CD4-positive, alpha-beta T cell treated with Interferon alpha-2 for 1 hour (primary cell): ENCODE measurements around the gene ZNF107.
A peak's percentile ranks its signal among the peaks of the same experiment; 100 is the strongest.
"Not testable (repeated sequence)": the region's sequence is repeated elsewhere in the genome, so short reads cannot be mapped to it uniquely, and the experiment has no call there.

ENCODE experiments used
- DNase-seq, 2 donors: peaks; one replicate each; pipeline ENCODE4 v3.0.0-alpha.2; 2020 to 2022

ZNF107 gene

GRCh38 chr7:64651203-64651602, 14.7 kb upstream of the ZNF107 start:
- no peak for DNase-seq

- no peak for DNase-seq
Observed at GRCh38 chr7:64651632-64652165, 14.2 kb upstream of the ZNF107 start.

GRCh38 chr7:64653721-64654401, 12.1 kb upstream of the ZNF107 start:
- DNase-seq: no peak

- no peak for DNase-seq
Observed at GRCh38 chr7:64654796-64655548, 11.0 kb upstream of the ZNF107 start.

DNA sequence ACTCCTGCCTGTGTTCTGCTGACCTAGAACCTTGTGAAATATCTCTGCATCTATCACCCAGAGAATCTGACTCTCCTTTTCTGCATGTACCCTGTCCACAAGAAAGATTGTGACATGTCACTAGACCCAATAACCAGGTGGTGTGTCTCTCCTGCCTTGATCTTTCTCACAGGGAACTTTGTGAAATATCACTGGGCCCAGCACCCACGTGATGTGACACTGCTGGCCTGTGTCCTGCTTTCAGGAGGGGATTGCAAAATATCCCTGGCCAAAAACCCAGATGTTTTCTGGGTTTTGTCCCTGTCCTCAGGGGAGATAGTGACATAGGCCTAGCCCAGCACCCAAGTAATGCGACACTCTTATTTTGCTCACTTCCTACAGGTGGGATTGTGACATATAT, 10.1 kb upstream of the ZNF107 start:
- DNase-seq: no peak

GRCh38 chr7:64656489-64656888, 9.4 kb upstream of the ZNF107 start:
- DNase-seq: no peak

- not testable (repeated sequence) for DNase-seq
Observed at GRCh38 chr7:64662091-64662490, 3.8 kb upstream of the ZNF107 start.

DNA sequence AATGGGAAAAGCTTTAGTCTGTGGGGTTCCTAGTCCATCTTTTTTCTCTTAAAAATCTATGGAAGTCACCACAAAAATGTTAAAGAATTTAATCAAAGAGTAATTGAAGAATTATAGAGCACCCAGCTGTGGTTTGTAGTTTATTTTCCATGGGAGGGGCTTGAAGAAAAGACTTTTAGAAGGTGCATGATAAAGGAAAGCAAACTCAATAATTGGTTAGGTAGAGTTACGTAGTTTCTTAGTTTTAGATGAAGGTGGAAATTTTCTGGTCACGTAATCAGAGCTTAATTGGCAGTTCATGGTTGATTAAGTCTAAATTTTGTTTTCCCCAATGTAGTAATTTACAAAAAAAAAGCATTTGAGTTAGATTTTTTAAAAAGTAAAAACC, 724 bp downstream of the ZNF107 start:
- DNase-seq: peak in 1 of 2 donors; percentile 38

DNA sequence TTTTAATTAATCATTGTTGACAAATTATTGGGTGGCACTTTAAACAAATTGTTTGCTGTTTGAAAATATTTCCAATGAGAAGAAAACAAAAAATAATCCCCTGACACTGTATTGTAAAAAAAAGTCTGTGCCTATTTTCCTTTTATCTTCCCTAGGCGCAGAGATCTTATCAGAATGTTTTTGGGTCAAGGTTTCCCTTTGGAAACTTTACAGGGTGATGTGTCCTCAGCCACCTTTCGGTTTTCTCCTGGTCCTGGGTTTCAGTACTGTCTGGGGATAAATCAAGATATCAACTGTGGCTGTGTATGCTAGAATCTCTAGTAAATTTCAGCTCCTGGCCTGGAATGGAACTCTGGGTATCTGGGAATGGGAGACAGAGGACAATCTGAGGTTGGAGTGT, 1.4 kb downstream of the ZNF107 start:
- no peak for DNase-seq

DNA sequence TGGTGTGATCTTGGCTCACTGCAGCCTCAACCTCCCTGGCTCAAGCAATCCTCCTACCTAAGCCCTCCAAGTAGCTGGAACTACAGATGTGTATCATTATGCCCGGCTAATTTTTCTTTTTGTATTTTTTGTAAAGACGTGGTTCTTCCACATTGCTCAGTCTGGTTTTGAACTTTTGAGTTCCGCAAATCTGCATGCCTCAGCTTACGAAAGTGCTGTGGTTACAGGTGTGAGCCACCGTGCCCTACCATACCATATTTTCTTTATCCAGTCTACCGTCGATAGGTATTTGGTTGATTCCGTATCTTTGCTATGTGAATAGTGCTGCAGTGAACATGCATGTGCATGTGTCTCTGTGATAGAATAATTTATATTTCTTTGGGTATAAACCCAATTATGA, 6.5 kb downstream of the ZNF107 start:
- no peak for DNase-seq

GRCh38 chr7:64685091-64685490, 19.2 kb downstream of the ZNF107 start:
- DNase-seq: no peak

GRCh38 chr7:64685741-64686140, 19.8 kb downstream of the ZNF107 start:
- DNase-seq: no peak

- peak in 1 of 2 donors; percentile 20 for DNase-seq
Observed at GRCh38 chr7:64686493-64687184, 20.7 kb downstream of the ZNF107 start.

DNA sequence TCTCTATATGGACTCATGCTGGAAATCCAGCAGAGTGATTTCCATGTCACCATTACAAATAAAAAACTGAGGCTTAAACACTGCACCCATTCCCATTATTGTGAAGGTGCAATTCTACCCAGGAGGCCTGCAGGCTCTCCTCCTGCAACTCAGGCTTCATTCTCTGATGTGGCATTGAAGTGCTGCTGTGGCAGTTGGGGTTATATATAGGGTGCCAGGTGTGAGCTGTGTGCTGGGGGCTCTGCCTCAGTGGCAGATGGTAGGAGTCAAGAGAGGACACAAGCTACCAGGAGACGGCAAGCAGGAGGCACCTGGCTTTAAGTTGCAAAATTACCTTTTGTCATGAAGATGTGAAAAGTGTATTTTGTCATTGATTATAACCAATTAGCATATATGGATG, 21.3 kb downstream of the ZNF107 start:
- no peak for DNase-seq

DNA sequence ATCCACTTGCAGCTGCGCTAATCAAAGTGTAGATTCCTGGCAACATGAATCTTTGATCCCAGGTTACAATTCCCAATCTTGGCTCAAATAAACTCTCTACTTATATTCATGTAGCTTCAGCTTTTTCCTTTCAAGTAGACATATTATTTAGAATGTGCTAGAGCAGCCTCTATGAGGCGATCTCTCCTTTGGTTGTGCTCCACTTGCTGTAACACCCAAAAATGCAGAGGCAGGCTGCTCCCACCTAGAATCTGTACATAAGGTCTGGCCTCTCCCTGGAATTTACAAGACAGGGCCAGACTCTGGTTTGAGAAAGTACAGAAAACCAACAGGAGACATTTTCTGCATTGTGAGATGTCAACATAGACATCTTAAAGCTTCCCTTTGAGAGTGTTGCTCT, 23.1 kb downstream of the ZNF107 start:
- no peak for DNase-seq

GRCh38 chr7:64691831-64692230, 25.9 kb downstream of the ZNF107 start:
- DNase-seq: no peak

GRCh38 chr7:64697863-64698262, 31.9 kb downstream of the ZNF107 start:
- not testable (repeated sequence) for DNase-seq

DNA sequence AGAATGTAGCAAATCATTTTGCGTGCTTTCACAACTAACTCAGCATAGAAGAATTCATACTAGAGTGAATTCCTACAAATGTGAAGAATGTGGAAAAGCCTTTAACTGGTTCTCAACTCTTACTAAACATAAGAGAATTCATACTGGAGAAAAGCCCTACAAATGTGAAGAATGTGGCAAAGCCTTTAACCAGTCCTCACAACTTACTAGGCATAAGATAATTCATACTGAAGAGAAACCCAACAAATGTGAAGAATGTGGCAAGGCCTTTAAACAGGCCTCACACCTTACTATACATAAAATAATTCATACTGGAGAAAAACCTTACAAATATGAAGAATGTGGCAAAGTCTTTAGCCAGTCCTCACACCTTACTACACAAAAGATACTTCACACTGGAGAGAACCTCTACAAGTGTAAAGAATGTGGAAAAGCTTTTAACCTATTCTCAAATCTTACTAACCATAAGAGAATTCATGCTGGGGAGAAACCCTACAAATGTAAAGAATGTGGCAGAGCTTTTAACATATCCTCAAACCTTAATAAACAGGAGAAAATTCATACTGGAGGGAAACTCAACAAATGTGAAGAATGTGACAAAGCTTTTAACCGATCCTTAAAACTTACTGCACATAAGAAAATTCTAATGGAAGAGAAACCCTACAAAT, 40.8 kb downstream of the ZNF107 start:
- no peak for DNase-seq

DNA sequence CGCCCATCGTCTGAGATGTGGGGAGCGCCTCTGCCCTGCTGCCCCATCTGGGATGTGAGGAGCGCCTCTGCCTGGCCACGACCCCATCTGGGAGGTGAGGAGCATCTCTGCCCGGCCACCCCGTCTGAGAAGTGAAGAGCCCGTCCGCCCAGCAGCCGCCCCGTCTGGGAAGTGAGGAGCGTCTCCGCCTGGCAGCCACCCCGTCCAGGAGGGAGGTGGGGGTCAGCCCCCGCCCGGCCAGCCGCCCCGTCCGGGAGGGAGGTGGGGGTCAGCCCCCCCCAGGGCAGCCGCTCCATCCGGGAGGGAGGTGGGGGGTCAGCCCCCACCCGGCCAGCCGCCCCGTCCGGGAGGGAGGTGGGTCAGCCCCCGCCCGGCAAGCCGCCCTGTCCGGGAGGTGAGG, 52.0 kb downstream of the ZNF107 start:
- DNase-seq: not testable (repeated sequence)

GRCh38 chr7:64729089-64729848, 63.3 kb downstream of the ZNF107 start:
- DNase-seq: no peak

DNA sequence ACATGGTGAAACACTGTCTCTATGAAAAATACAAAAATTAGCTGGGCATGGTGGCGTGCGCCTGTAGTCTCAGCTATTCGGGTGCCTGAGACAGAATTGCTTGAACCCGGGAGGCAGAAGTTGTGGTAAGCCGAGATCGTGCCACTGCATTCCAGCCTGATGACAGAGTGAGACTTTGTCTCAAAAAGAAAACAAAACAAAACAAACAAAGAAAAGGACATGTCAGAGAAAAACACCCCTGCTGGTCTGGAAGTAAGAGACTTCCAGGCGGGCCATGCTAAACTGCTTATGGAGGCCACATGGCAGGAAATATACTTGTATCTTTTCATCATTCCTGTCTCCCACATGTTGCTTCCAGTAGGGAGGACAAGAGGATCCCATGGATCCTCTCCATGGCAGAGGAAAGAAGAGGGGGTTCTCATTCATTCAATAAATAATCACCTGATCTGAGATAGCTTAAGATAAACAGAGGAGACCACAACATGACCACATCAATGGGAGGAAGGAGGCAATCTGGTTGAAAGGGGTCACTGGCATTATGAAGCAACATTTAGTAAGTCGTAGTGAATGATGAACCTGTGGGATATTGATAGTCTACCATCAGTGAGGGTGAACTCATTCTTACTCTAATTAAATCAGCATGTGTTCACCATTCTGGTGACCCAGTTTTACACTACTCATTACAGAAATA, 67.8 kb downstream of the ZNF107 start:
- no peak for DNase-seq

- DNase-seq: no peak
Observed at GRCh38 chr7:64736575-64736974, 70.6 kb downstream of the ZNF107 start.
